Measurements from ENCODE around the gene ALG14.
"Not testable (repeated sequence)": the region's sequence is repeated elsewhere in the genome, so short reads cannot be mapped to it uniquely, and the experiment has no call there.

The ALG14 gene

DNA sequence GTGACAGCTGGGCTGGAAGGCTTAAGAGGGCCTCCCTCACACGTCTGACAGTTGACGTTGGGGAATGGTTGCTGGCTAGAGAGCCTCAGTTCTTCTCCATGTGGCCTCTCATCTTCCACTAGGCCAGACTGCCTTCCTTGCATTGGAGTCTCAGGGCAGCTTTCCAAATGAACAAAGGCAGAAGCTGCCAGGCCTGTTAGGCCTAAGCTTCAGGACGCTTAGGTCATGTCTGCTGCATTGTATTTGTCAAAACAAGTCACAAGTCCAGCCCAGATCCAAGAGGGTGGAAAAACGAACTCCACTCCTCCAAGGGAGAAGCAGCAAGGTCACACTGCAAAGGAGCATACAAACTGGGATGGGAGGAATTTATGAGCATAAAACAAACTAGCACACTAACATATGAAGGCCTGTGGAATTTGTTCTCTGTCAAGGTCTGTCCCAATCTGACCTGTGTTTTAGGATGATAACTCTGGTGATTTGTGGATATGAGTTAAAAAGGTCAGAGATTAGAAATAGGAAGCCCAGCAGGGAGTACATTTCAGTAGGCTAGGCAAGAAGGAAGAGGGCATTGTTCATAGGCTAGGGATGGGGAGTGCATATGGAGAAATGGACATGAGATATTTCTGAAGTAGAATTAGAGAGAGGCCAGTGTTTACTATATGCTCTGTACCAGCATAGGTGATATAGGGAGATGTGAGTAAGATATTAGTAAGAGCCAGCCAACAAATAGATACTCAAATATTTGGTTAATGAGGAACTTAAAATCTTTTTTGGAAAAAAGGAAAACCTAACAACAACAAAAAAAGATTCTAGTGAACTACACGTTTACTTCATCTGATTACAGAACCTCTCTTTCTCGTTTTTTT lies 116.8 kb downstream of the ALG14 start:
- no peak for DNase-seq (ENCODE audit: low read depth in 1 of 2, low spot score in 1 of 2)

DNA sequence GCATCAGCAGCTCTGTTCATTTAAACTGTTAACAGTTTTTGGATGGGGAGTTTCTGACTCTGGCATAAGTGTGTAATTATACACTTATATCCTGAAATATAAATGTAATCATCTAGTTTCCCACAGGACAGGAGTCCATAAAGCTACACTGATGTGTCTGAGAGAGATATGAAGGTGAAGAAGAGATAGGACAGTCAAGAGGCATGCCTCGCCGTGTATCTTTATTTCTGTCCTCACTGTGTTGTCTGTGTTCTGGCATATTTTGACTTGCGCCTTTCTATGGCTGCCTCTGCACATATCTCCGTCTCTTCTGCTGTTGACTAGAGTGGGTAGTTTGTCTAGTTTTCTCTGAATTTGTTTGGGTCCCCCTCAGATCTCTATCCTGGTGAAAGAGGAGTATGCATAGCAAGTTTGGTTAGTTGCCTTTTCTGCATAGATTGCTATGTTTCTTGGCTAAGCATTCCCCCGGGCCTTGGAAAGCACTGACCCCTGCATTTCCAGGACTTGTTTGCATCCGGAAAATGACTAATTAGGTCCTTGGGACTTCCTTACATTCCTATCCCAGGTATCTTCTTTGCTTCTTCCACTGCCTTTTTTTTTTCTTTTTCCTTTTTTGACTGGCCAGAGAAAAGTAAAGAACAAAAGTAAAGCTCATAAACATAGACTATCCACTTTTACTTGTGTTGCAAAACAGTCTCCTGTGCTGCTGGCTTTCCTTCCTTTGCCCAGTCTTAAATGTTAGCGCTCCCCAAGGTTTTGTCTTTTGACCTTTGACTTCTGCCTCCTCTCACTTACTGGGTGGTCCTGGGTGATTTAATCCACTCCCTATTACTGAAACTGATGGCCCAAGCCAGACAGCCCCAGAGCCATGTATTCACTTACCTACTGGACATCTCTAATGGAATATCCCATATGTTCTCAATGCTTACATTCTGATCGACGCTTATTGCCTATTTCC lies 118.2 kb downstream of the ALG14 start:
- DNase-seq (ENCODE audit: low read depth in 1 of 2, low spot score in 1 of 2) = no peak

DNA sequence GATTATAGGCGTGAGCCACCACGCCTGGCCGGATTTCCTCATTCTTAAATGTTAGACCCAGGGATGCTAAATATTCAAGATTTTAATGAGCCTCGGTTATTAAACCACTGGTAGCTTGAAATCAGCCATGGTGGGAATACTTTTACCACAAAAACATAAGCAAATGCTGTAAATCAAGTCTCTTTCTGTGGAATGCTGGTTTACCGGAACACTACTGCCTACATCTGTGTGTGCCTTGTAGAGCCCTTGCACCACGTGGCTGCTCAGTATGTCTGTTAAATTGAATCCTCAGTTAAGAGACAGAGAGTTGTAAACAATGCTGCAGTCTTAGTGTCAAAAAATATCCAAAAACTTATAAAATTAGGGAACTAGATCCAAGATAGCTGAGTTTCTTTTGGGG lies 119.0 kb downstream of the ALG14 start:
- no peak for DNase-seq (ENCODE audit: low read depth in 1 of 2, low spot score in 1 of 2)

DNA sequence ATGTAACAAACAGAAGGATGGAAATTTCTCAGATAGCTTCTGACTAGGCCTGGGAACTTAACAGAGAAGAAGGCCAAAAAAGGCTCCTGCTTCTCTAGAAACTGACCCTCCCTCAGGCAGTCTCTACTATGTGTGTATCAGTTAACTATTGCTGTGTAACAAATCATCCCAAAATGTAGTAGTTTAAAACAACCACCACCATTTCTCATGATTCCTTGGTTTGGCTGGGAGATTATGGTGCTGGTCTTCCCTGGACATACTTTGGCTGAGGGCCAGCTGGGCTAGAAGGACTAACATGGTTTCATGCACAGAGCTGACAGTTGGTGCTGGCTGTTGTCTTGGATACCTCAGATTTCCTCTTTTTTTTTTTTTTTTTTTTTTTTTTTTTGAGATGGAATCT lies 119.6 kb downstream of the ALG14 start:
- no peak for DNase-seq (ENCODE audit: low read depth in 1 of 2, low spot score in 1 of 2)

DNA sequence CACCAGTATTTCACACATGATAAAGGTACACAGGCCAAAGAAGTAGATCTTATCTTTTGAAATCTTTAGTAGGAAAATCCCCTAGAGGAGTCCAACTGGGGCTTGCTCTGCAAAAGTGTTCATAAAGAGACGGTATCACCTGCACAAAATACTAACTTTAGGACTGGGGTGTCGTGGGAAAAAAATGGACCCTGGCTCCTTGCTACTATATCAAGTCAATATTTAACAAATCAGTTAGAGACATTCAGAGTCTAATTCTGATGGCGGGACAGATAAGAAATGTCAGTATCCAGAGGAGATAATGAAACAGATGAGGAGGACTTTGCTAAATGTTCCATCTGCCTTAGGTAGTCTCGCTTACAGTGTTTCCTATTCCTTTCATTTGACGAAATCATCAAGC lies 120.2 kb downstream of the ALG14 start:
- DNase-seq (ENCODE audit: low read depth in 1 of 2, low spot score in 1 of 2) = no peak

DNA sequence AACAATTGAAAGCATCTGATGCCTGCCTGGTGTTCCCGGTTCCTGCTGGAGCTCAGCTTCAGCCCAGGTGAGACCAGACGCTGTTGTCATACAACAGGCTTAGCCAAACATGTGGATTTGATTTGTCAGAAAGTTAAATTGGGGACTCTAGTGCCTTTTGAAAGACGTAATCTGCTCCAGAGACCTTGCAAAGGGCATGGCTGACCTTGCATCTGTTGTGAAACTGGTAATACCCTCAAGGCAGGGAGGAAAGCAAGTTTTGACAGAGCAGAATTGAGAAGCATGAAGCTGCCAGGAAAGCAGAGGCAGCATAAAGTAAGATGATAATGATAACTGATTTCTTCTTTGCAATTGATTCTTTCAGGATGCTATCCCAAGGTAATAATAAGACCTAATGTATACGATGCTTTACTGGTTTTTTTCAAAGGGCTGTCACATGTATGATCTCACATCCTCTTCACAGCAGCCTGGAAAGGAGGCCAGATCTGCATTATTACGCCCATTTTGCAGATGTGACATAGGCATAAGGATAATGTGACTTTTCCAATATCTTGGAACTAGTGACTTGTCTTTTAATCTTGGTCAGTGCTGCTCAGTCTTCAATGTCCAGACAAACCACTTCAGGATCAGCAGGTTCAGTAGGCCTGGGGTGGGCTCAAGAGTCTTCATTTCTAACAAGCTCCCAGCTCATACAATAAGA lies 121.1 kb downstream of the ALG14 start:
- DNase-seq (ENCODE audit: low read depth in 1 of 2, low spot score in 1 of 2) = no peak

DNA sequence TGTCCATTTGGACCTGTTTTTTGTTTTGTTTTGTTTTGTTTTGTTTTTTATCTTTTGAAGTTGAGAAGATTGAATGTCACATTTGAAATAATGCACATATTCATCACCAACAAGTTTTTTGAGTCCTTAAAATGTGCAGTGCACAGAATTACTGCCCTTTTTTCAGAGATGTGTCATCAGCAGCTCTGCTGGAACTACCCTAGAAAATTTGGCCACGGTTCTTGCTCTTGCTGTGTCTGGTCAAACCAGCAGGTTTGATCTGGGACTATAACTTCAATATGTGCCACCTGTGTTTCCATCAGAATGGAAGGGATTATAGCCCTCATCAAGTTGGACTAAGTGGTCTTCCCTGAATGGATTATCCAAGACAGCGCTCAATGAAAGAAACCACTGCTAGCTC lies 121.7 kb downstream of the ALG14 start:
- no peak for DNase-seq (ENCODE audit: low read depth in 1 of 2, low spot score in 1 of 2)

DNA sequence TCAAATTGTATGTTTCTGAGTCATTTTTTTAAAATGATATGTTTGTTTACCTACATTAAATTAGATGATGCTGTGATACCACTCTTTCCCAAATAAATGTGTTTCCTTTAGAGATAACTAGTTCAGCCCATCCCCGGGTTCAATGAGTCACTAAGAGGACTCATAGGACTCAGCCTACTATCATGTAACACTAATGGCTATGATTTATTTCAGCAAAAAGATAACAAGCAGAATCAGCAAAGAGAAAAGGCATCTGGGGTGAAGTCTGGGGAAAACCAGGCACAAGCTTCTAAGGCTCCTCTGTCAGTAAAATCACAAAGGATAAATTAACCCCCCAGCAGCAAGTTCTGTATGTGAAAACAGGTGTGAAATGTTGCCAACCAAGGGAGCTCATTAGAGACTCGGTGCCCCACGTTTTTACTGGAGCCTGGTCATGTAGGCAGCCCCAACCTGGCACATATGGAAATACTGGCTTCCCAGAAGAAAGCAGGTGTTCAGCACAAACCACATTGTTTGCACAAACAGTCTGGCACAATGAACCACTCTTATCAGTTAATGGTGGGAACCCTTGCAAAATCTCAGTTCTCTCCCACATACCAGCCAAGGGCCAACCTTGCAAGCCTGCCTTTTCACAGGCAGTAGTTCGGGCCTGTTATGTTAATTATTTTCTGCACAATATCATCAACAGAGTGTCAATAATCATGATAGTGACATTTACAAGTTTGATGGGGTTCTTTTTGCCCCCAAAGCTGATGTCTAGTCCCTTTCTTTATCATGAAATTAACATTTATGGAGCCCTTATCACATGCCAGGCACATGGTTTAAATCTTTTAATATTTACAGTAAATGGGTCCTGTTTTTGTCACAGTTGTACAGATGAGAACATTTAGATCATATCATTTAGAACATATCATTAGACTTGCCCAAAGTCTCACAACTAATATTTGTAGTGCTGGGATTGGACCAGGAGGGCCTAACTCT lies 122.8 kb downstream of the ALG14 start:
- DNase-seq (ENCODE audit: low read depth in 1 of 2, low spot score in 1 of 2) = no peak

DNA sequence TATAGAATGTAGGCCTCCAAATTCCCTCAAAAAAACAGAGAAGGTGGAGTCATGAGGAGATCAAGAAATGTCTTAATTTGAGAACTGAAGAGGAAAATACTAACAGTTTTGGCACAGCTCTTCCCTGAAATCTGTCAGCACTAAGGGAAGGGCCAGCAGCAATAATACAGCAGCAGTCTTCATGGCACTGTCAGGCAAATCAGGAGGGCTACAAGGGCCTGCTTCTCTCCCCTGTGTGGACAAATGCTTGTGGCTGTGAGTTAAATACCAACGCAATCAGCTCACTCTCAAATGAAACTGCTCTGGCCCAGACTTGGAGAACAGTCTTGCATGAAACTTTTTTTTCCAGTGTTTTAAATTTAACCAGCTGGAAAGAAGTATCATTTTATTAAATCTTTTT lies 125.3 kb downstream of the ALG14 start:
- DNase-seq (ENCODE audit: low read depth in 1 of 2, low spot score in 1 of 2) = no peak

DNA sequence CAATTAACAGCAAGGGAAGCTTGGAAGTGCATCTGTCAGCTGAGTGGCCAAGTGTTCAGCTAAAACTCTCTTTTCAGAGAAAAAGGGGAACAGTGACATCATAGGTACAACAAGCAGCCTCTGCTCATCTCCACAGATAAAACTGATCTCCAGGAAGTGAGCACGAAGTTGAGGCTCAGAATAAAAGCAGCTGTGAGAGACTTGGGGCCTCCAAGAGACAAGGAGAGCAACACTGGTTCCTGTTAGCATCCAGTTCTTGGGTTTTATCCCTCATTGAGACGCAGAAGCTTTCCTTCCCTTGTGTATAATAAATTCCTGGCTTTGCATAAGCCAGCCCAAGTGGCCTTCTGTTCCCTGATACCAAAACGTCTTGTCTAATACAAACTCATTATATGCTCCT lies 125.9 kb downstream of the ALG14 start:
- no peak for DNase-seq (ENCODE audit: low read depth in 1 of 2, low spot score in 1 of 2)

DNA sequence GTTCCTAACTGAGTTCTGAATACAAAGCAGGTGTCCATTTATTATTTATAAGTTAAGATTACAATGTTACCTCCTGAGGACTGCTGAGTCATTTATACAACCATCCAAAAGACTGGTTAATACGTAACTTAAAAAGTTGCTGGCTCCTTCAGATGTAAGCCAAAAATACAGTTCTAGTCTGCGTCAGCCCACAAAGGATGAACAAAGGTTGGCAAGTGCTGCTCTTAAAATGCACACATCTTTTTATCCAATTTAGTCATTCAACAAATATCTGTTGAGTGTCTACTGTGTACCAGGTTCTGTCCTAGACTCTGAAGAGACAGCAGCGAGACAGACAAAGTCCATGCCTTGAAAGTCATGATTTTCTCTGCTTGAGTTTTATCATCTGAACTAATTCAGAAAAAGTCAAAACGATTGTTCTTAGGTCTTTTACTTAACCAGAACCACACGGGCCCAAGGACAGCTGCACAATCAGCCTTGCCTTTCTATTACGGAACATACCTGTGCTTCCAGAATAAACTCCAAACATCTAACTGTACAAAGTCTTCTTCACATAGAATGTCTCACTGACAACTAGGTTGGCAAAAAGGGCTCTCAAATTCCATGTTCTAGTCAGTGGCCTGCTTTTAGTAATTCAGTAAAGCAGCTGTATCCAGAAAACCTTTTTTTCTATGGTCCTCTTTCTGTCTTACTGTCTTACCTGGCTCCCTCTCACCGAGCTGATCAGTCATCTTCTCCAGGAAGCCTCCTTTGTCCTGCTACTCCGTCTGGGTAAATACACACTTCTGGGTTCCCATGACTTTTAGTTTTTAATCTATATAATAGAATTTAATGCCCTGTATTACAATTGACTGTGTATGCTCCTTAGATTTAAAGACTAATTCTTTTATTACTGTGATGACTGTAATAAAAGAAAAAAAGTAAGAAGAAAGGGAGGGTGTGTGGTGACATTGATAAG lies 130.3 kb downstream of the ALG14 start:
- DNase-seq (ENCODE audit: low read depth in 1 of 2, low spot score in 1 of 2) = no peak

DNA sequence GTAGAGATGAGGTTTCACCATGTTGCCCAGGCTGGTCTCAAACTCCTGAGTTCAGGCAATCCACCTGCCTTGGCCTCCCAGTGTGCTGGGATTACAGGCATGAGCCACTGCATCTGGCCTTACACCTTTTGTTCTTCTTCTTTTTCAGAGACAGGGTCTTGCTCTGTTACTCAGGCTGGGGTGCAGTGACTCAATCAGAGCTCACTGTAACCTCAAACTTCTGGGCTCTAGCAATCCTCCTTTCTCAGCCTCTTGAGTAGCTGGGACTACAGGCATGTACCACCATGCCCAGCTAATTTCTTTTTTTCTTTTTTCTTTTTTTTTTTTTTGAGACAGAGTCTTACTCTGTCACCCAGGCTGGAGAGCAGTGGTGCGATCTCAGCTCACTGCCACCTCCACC lies 131.3 kb downstream of the ALG14 start:
- not testable (repeated sequence) for DNase-seq (ENCODE audit: low read depth in 1 of 2, low spot score in 1 of 2)

DNA sequence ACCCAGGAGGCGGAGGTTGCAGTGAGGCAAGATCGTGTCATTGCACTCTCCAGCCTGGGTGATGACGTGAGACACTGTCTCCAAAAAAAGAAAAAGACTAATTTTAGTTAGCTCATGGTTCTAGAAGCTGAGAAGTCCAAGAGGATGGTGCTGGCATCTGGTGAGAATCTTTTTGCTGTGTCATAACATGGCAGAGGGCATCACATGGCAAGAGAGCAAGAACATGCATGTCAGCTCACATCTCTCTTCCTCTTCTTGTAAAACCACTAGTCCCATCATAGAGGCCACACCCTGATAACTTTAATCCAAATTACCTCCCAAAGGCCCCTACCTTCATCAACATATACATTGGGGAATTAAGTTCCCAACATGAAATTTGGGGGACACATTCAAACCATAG lies 132.0 kb downstream of the ALG14 start:
- DNase-seq (ENCODE audit: low read depth in 1 of 2, low spot score in 1 of 2) = no peak

DNA sequence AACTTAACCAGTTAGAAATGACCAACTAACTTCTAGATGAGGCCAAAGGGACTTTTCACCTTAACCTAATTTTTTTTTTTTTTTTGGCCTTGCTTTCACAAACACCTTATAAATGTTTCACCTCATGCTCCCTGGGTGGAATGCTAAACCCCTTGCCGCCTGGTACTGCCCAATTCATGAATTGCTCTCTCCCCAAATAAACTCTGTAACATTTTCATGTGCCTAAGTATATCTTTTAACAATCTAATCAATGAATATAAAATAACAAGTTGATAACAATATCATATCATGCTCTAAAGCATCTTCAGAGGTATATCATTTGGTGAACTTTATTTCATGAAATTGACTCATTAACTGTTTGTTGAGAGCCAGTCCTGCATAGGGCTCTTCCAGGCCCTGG lies 134.9 kb downstream of the ALG14 start:
- DNase-seq (ENCODE audit: low read depth in 1 of 2, low spot score in 1 of 2) = no peak

DNA sequence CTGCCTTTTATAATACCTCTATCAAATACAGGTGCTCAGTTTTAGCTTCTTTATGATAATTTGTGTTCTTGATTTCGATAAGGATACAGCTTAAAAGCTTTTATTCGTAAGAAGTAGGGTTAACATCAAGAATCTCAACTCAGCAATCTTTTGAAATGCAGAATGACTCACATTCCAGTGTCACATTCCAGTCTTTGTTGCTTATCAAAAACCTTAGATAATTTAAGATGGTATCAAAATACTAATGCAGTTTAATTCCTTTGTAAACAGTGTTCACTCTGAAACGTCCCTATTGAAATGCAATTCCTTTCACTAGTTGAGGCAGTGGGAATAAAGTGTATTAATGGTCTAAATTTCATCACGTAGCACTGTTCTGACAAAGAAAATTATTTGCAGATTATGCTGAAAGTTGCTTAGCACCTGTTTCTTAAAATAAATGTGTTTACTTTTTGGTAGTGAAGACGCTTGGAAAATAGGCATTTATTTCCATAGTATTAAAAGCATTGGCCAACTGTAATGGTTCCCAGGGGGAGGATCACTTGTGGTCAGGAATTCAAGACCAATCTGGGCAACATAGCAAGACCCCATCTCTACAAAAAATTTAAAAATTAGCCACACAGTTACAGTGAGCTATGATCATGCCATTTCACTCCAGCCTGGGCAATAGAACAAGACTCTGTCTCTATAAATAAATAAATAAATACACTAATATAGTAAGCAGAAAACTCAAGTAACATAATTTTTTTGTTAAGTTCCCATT lies 135.7 kb downstream of the ALG14 start:
- DNase-seq (ENCODE audit: low read depth in 1 of 2, low spot score in 1 of 2) = no peak

DNA sequence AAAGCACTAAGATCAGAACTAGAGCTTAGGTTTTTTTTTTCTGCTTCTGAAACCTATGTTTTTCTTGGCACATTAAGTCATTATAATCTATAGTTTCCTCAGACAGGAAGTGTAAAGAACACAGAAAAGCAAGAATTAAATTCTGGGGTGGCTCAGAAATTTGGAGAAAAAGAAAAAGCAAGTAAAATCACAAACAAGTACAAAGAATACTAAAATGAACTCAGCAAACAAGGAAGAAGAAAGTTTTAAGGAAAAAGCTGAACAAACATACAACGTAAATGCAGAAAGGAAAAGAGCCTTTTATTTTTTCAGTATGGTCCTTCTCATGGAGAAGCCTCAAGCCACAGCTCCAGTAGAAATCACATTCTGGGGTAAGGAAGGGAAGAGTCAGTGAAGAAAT lies 137.3 kb downstream of the ALG14 start:
- no peak for DNase-seq (ENCODE audit: low read depth in 1 of 2, low spot score in 1 of 2)

DNA sequence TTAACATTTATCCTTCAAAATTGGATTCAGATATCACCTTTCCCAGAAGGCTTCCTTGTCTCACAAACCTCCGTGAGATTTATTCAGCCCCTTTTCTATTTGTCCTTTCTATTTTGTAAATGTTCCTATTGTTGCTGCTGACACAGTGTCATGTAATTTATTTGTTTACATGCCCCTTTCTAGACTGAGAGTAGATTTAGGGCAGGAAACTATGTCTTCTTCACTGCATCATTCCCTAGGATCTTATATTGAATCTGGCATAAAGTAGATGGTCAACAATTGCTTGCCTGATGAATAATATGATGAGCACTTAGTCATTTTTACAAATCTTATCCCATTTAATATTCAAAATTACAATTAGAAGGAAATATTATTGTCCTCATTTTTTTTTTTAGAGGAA lies 137.7 kb downstream of the ALG14 start:
- DNase-seq (ENCODE audit: low read depth in 1 of 2, low spot score in 1 of 2) = no peak

DNA sequence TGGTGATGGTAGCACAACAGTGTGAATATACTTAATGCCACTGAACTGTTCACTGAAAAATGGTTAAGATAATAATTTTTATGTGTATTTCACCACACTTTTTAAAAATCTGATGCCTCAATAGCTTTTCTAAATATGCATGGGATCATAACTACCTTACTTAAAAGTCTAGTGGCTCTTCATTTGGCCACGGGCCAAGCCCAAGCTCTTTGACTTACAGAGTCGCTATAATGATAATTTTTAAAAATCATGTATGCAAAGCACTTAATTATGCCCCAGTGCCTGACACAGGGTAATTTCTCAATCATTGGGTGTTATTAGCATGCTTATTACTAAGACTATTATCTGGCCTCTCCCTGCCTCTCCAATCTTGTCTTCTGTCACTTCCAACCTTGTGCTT lies 138.2 kb downstream of the ALG14 start:
- DNase-seq (ENCODE audit: low read depth in 1 of 2, low spot score in 1 of 2) = no peak

All from stimulated activated CD4-positive, alpha-beta T cell treated with anti-CD3 and anti-CD28 coated beads, Interleukin-15, amount 100 ng/mL, for 1 hour (primary cell).